ENCODE data around the gene PDIA6.

Gene PDIA6

GRCh38 chr2:10777842-10778723, 34.5 kb downstream of the PDIA6 start:
- no peak overlapping the region for H3K4me3 ChIP-seq (ENCODE audit: low read depth in 1 of 2, low read length in 2 of 2)
- H3K27me3 ChIP-seq (ENCODE audit: low read depth, low read length) = no peaks in the 10 kb centered on the region
- H3K9me3 ChIP-seq (ENCODE audit: control insufficient read depth in 1 of 2, low read length in 2 of 2) = no peaks in the 10 kb centered on the region
- no peaks in the 10 kb centered on the region for H3K4me1 ChIP-seq (ENCODE audit: control insufficient read depth in 1 of 2, insufficient read depth in 2 of 2, low read length in 2 of 2)
- H3K27ac ChIP-seq (ENCODE audit: low read length) = no peak overlapping the region
- H3K36me3 ChIP-seq (ENCODE audit: control insufficient read depth in 1 of 2, insufficient read depth in 2 of 2, low read length in 2 of 2) = peaks cover 23 to 48% of the 10 kb centered on the region in 2 donors

GRCh38 chr2:10777111-10777841, 35.3 kb downstream of the PDIA6 start:
- no peak overlapping the region for H3K4me3 ChIP-seq (ENCODE audit: low read depth in 1 of 2, low read length in 2 of 2)
- no peaks in the 10 kb centered on the region for H3K9me3 ChIP-seq (ENCODE audit: control insufficient read depth in 1 of 2, low read length in 2 of 2)
- H3K4me1 ChIP-seq (ENCODE audit: control insufficient read depth in 1 of 2, insufficient read depth in 2 of 2, low read length in 2 of 2) = no peaks in the 10 kb centered on the region
- no peak overlapping the region for H3K27ac ChIP-seq (ENCODE audit: low read length)
- no peaks in the 10 kb centered on the region for H3K27me3 ChIP-seq (ENCODE audit: low read depth, low read length)
- peaks cover 18 to 44% of the 10 kb centered on the region in 2 donors for H3K36me3 ChIP-seq (ENCODE audit: control insufficient read depth in 1 of 2, insufficient read depth in 2 of 2, low read length in 2 of 2)

- Histone ChIP-seq H3K27me3 (ENCODE audit: low read depth, low read length) (no peaks in the 10 kb centered on the region), H3K27ac (ENCODE audit: low read length) (no peak overlapping the region), H3K36me3 (ENCODE audit: control insufficient read depth in 1 of 2, insufficient read depth in 2 of 2, low read length in 2 of 2) (peaks cover 9 to 38% of the 10 kb centered on the region in 2 donors), H3K9me3 (ENCODE audit: control insufficient read depth in 1 of 2, low read length in 2 of 2) (no peaks in the 10 kb centered on the region), H3K4me3 (ENCODE audit: low read depth in 1 of 2, low read length in 2 of 2) (no peak overlapping the region), H3K4me1 (ENCODE audit: control insufficient read depth in 1 of 2, insufficient read depth in 2 of 2, low read length in 2 of 2) (no peaks in the 10 kb centered on the region)
Observed at GRCh38 chr2:10776231-10776977, 36.2 kb downstream of the PDIA6 start.

- Histone ChIP-seq H3K4me3 (ENCODE audit: low read depth in 1 of 2, low read length in 2 of 2) (no peak overlapping the region), H3K27me3 (ENCODE audit: low read depth, low read length) (no peaks in the 10 kb centered on the region), H3K9me3 (ENCODE audit: control insufficient read depth in 1 of 2, low read length in 2 of 2) (no peaks in the 10 kb centered on the region), H3K36me3 (ENCODE audit: control insufficient read depth in 1 of 2, insufficient read depth in 2 of 2, low read length in 2 of 2) (peaks cover 9 to 32% of the 10 kb centered on the region in 2 donors), H3K27ac (ENCODE audit: low read length) (no peak overlapping the region), H3K4me1 (ENCODE audit: control insufficient read depth in 1 of 2, insufficient read depth in 2 of 2, low read length in 2 of 2) (no peaks in the 10 kb centered on the region)
Observed at GRCh38 chr2:10775831-10776230, 36.8 kb downstream of the PDIA6 start.

- Histone ChIP-seq H3K36me3 (ENCODE audit: control insufficient read depth in 1 of 2, insufficient read depth in 2 of 2, low read length in 2 of 2) (peaks cover 6 to 26% of the 10 kb centered on the region in 2 donors), H3K9me3 (ENCODE audit: control insufficient read depth in 1 of 2, low read length in 2 of 2) (no peaks in the 10 kb centered on the region), H3K27me3 (ENCODE audit: low read depth, low read length) (no peaks in the 10 kb centered on the region), H3K4me1 (ENCODE audit: control insufficient read depth in 1 of 2, insufficient read depth in 2 of 2, low read length in 2 of 2) (no peaks in the 10 kb centered on the region), H3K27ac (ENCODE audit: low read length) (no peak overlapping the region), H3K4me3 (ENCODE audit: low read depth in 1 of 2, low read length in 2 of 2) (no peak overlapping the region)
Observed at GRCh38 chr2:10775021-10775780, 37.4 kb downstream of the PDIA6 start.

- no peak overlapping the region for H3K27ac ChIP-seq (ENCODE audit: low read length)
- H3K36me3 ChIP-seq (ENCODE audit: control insufficient read depth in 1 of 2, insufficient read depth in 2 of 2, low read length in 2 of 2) = peaks cover 0 to 23% of the 10 kb centered on the region in 2 donors
- no peaks in the 10 kb centered on the region for H3K4me1 ChIP-seq (ENCODE audit: control insufficient read depth in 1 of 2, insufficient read depth in 2 of 2, low read length in 2 of 2)
- no peaks in the 10 kb centered on the region for H3K27me3 ChIP-seq (ENCODE audit: low read depth, low read length)
- no peaks in the 10 kb centered on the region for H3K9me3 ChIP-seq (ENCODE audit: control insufficient read depth in 1 of 2, low read length in 2 of 2)
- no peak overlapping the region for H3K4me3 ChIP-seq (ENCODE audit: low read depth in 1 of 2, low read length in 2 of 2)
Observed at GRCh38 chr2:10774394-10774793, 38.2 kb downstream of the PDIA6 start.

GRCh38 chr2:10773821-10774341, 38.7 kb downstream of the PDIA6 start:
- Histone ChIP-seq H3K9me3 (ENCODE audit: control insufficient read depth in 1 of 2, low read length in 2 of 2) (no peaks in the 10 kb centered on the region), H3K36me3 (ENCODE audit: control insufficient read depth in 1 of 2, insufficient read depth in 2 of 2, low read length in 2 of 2) (peaks cover 0 to 21% of the 10 kb centered on the region in 2 donors), H3K27me3 (ENCODE audit: low read depth, low read length) (no peaks in the 10 kb centered on the region), H3K4me3 (ENCODE audit: low read depth in 1 of 2, low read length in 2 of 2) (no peak overlapping the region), H3K4me1 (ENCODE audit: control insufficient read depth in 1 of 2, insufficient read depth in 2 of 2, low read length in 2 of 2) (no peaks in the 10 kb centered on the region), H3K27ac (ENCODE audit: low read length) (no peak overlapping the region)

GRCh38 chr2:10772868-10773215, 39.7 kb downstream of the PDIA6 start:
- H3K4me3 ChIP-seq (ENCODE audit: low read depth in 1 of 2, low read length in 2 of 2) = no peak overlapping the region
- no peaks in the 10 kb centered on the region for H3K4me1 ChIP-seq (ENCODE audit: control insufficient read depth in 1 of 2, insufficient read depth in 2 of 2, low read length in 2 of 2)
- H3K9me3 ChIP-seq (ENCODE audit: control insufficient read depth in 1 of 2, low read length in 2 of 2) = no peaks in the 10 kb centered on the region
- H3K36me3 ChIP-seq (ENCODE audit: control insufficient read depth in 1 of 2, insufficient read depth in 2 of 2, low read length in 2 of 2) = peaks cover 0 to 11% of the 10 kb centered on the region in 2 donors
- H3K27ac ChIP-seq (ENCODE audit: low read length) = no peak overlapping the region
- H3K27me3 ChIP-seq (ENCODE audit: low read depth, low read length) = no peaks in the 10 kb centered on the region

- Histone ChIP-seq H3K4me3 (ENCODE audit: low read depth in 1 of 2, low read length in 2 of 2) (no peak overlapping the region), H3K4me1 (ENCODE audit: control insufficient read depth in 1 of 2, insufficient read depth in 2 of 2, low read length in 2 of 2) (no peaks in the 10 kb centered on the region), H3K27ac (ENCODE audit: low read length) (no peak overlapping the region), H3K9me3 (ENCODE audit: control insufficient read depth in 1 of 2, low read length in 2 of 2) (no peaks in the 10 kb centered on the region), H3K36me3 (ENCODE audit: control insufficient read depth in 1 of 2, insufficient read depth in 2 of 2, low read length in 2 of 2) (peaks cover 0 to 6% of the 10 kb centered on the region in 2 donors), H3K27me3 (ENCODE audit: low read depth, low read length) (no peaks in the 10 kb centered on the region)
Observed at GRCh38 chr2:10772201-10772867, 40.3 kb downstream of the PDIA6 start.

- Histone ChIP-seq H3K4me3 (ENCODE audit: low read depth in 1 of 2, low read length in 2 of 2) (no peak overlapping the region), H3K27me3 (ENCODE audit: low read depth, low read length) (no peaks in the 10 kb centered on the region), H3K36me3 (ENCODE audit: control insufficient read depth in 1 of 2, insufficient read depth in 2 of 2, low read length in 2 of 2) (peaks cover 0 to under 1% of the 10 kb centered on the region in 2 donors), H3K4me1 (ENCODE audit: control insufficient read depth in 1 of 2, insufficient read depth in 2 of 2, low read length in 2 of 2) (no peaks in the 10 kb centered on the region), H3K27ac (ENCODE audit: low read length) (no peak overlapping the region), H3K9me3 (ENCODE audit: control insufficient read depth in 1 of 2, low read length in 2 of 2) (no peaks in the 10 kb centered on the region)
Observed at GRCh38 chr2:10771786-10772185, 40.8 kb downstream of the PDIA6 start.

Measured in muscle layer of duodenum (tissue), 2 donors.